ENCODE results near the gene GNB3.

Gene GNB3

GRCh38 chr12:6840761-6841515 is at the start of gene GNB3:
GNB3 (plus strand) TSS chr12:6840925; CDS start chr12:6841288, 363 bp downstream.
- peaks cover 0 to 22% (median 0%) of the 10 kb centered on the region in 11 experiments; a peak in 4 of 22 replicates for H3K27me3 ChIP-seq
- peak within 1 kb of the TSS in 8 of 11 experiments; percentile 9 to 55 (median 47); a peak in 12 of 22 replicates for H3K4me2 ChIP-seq
- H3K36me3 ChIP-seq: peaks cover 0 to 9% (median 2%) of the 10 kb centered on the region in 11 experiments; a peak in 8 of 22 replicates
- peak within 1 kb of the TSS in 2 of 11 experiments; percentile 7 to 14; a peak in 1 of 22 replicates for H3K9ac ChIP-seq
- H3K4me1 ChIP-seq: peaks cover under 1 to 19% (median 9%) of the 10 kb centered on the region in 10 experiments; a peak in 11 of 20 replicates
- peaks cover 0 to under 1% (median 0%) of the 10 kb centered on the region in 11 experiments; a peak in 3 of 22 replicates for H4K20me1 ChIP-seq
- no peak within 1 kb of the TSS for H3K27ac ChIP-seq
- no peak for TF ChIP-seq Cebpa-rat (IDR thresholded peaks at IDR 0.05)
- no peaks in the 10 kb centered on the region for H3K9me3 ChIP-seq (replicated peaks in 1 of 11)
- H3K4me3 ChIP-seq: no peak within 1 kb of the TSS

GRCh38 chr12:6791931-6792520 is 48.7 kb upstream of the GNB3 start:
- TF ChIP-seq Cebpa-rat (IDR thresholded peaks at IDR 0.05): no peak
- Histone ChIP-seq H3K4me3 (peak overlapping the region in 9 of 10 experiments; percentile 3 to 37 (median 23); a peak in 11 of 20 replicates), H3K27me3 (peaks cover 43 to 98% (median 92%) of the 10 kb centered on the region in 11 experiments), H3K27ac (peak overlapping the region in 6 of 11 experiments; percentile 29 to 85 (median 46); a peak in 13 of 22 replicates), H3K9ac (peak overlapping the region in 8 of 11 experiments; percentile 6 to 76 (median 16); a peak in 8 of 22 replicates), H3K36me3 (peaks cover 0 to 11% (median 0%) of the 10 kb centered on the region in 11 experiments; a peak in 2 of 22 replicates), H3K4me2 (peak overlapping the region; percentile 87 to 98 (median 93)), H3K4me1 (peaks cover 32 to 67% (median 41%) of the 10 kb centered on the region in 10 experiments), H3K9me3 (replicated peaks in 1 of 11) (no peaks in the 10 kb centered on the region), H4K20me1 (peaks cover 0 to 43% (median 0%) of the 10 kb centered on the region in 11 experiments; a peak in 11 of 22 replicates)

GRCh38 chr12:6792522-6793201 is 48.1 kb upstream of the GNB3 start:
- Histone ChIP-seq H4K20me1 (peaks cover 0 to 43% (median 0%) of the 10 kb centered on the region in 11 experiments; a peak in 11 of 22 replicates), H3K4me3 (peak overlapping the region; percentile 3 to 37 (median 23); a peak in 14 of 20 replicates)

GRCh38 chr12:6795088-6795487 is 45.6 kb upstream of the GNB3 start:
- Histone ChIP-seq H3K4me3 (no peak overlapping the region), H3K36me3 (peaks cover 0 to 12% (median 0%) of the 10 kb centered on the region in 11 experiments; a peak in 2 of 22 replicates), H4K20me1 (peaks cover 0 to 31% (median 3%) of the 10 kb centered on the region in 11 experiments; a peak in 11 of 22 replicates), H3K9ac (no peak overlapping the region), H3K9me3 (replicated peaks in 1 of 11) (peaks cover 0 to 4% (median 0%) of the 10 kb centered on the region in 11 experiments; a peak in 1 of 22 replicates), H3K4me2 (no peak overlapping the region), H3K4me1 (peaks cover 25 to 38% (median 30%) of the 10 kb centered on the region in 10 experiments), H3K27me3 (peaks cover 52 to 98% (median 92%) of the 10 kb centered on the region in 11 experiments), H3K27ac (no peak overlapping the region)
- TF ChIP-seq Cebpa-rat (IDR thresholded peaks at IDR 0.05): no peak

More at GRCh38 chr12:6792522-6793201, 48.1 kb upstream of the GNB3 start:
- Histone ChIP-seq H3K36me3 (peaks cover 0 to 11% (median 0%) of the 10 kb centered on the region in 11 experiments; a peak in 2 of 22 replicates), H3K27me3 (peaks cover 49 to 98% (median 92%) of the 10 kb centered on the region in 11 experiments), H3K27ac (peak overlapping the region in 6 of 11 experiments; percentile 29 to 85 (median 46); a peak in 10 of 22 replicates), H3K4me1 (peaks cover 32 to 60% (median 39%) of the 10 kb centered on the region in 10 experiments), H3K4me2 (peak overlapping the region; percentile 87 to 98 (median 93)), H3K9me3 (replicated peaks in 1 of 11) (no peaks in the 10 kb centered on the region), H3K9ac (peak overlapping the region in 9 of 11 experiments; percentile 1 to 76 (median 14); a peak in 8 of 22 replicates)
- no peak for TF ChIP-seq Cebpa-rat (IDR thresholded peaks at IDR 0.05)

GRCh38 chr12:6796576-6796975 is 44.1 kb upstream of the GNB3 start:
- peaks cover 0 to 20% (median 0%) of the 10 kb centered on the region in 11 experiments; a peak in 2 of 22 replicates for H3K36me3 ChIP-seq

GRCh38 chr12:6799147-6799546 is 41.6 kb upstream of the GNB3 start:
- no peak overlapping the region for H3K4me3 ChIP-seq
- peaks cover 0 to 4% (median 0%) of the 10 kb centered on the region in 11 experiments; a peak in 3 of 22 replicates for H3K9me3 ChIP-seq (replicated peaks in 1 of 11)
- H3K4me1 ChIP-seq: 0 out of 20 replicates have a peak, but pooled peaks cover 0 to 1% (median 0%) of the 10 kb centered on the region in 10 experiments
- peaks cover 0 to 32% (median 0%) of the 10 kb centered on the region in 11 experiments; a peak in 3 of 22 replicates for H3K36me3 ChIP-seq
- TF ChIP-seq Cebpa-rat (IDR thresholded peaks at IDR 0.05): no peak
- peaks cover 43 to 68% (median 63%) of the 10 kb centered on the region in 11 experiments for H3K27me3 ChIP-seq
- H3K9ac ChIP-seq: no peak overlapping the region
- H3K4me2 ChIP-seq: no peak overlapping the region
- H4K20me1 ChIP-seq: peaks cover 0 to 14% (median 0%) of the 10 kb centered on the region in 11 experiments; a peak in 4 of 22 replicates
- no peak overlapping the region for H3K27ac ChIP-seq

More at GRCh38 chr12:6796576-6796975, 44.1 kb upstream of the GNB3 start:
- H4K20me1 ChIP-seq: peaks cover 0 to 30% (median 3%) of the 10 kb centered on the region in 11 experiments; a peak in 10 of 22 replicates
- H3K9me3 ChIP-seq (replicated peaks in 1 of 11): peaks cover 0 to 4% (median 0%) of the 10 kb centered on the region in 11 experiments; a peak in 1 of 22 replicates
- H3K4me1 ChIP-seq: peaks cover 22 to 27% (median 24%) of the 10 kb centered on the region in 10 experiments
- H3K27me3 ChIP-seq: peaks cover 43 to 89% (median 81%) of the 10 kb centered on the region in 11 experiments
- TF ChIP-seq Cebpa-rat (IDR thresholded peaks at IDR 0.05): no peak
- no peak overlapping the region for H3K9ac ChIP-seq
- H3K4me2 ChIP-seq: no peak overlapping the region
- H3K4me3 ChIP-seq: no peak overlapping the region
- no peak overlapping the region for H3K27ac ChIP-seq

- H3K4me2 ChIP-seq: no peak overlapping the region
- no peak for TF ChIP-seq Cebpa-rat (IDR thresholded peaks at IDR 0.05)
- H3K9ac ChIP-seq: no peak overlapping the region
Measured at GRCh38 chr12:6807170-6807569, 33.6 kb upstream of the GNB3 start.

More at GRCh38 chr12:6807170-6807569, 33.6 kb upstream of the GNB3 start:
- Histone ChIP-seq H3K36me3 (peaks cover 0 to 9% (median 0%) of the 10 kb centered on the region in 11 experiments; a peak in 3 of 22 replicates), H3K27ac (no peak overlapping the region), H3K4me1 (peaks cover 0 to 4% (median 2%) of the 10 kb centered on the region in 10 experiments; a peak in 12 of 20 replicates), H3K9me3 (replicated peaks in 1 of 11) (peaks cover 0 to 3% (median 0%) of the 10 kb centered on the region in 11 experiments; a peak in 2 of 22 replicates), H4K20me1 (no peaks in the 10 kb centered on the region), H3K4me3 (no peak overlapping the region), H3K27me3 (peaks cover 0 to 13% (median 8%) of the 10 kb centered on the region in 11 experiments; a peak in 8 of 22 replicates)
